Activated CD4-positive, alpha-beta T cell treated with anti-CD3 and anti-CD28 coated beads, Interleukin-2, amount 50 U/mL, for 24 hours (primary cell): ENCODE results near the gene FAM118A.
"Not testable (repeated sequence)": the region's sequence is repeated elsewhere in the genome, so short reads cannot be mapped to it uniquely, and the experiment has no call there.

Source experiments
- DNase-seq, 2 donors: peaks; one replicate each; pipeline ENCODE4 v3.0.0-alpha.2; 2020; ENCODE audit warnings: low read depth in 1 of 2, low spot score in 1 of 2

FAM118A gene

GRCh38 chr22:45373592-45373991 lies 63.9 kb downstream of the FAM118A start:
- DNase-seq = not testable (repeated sequence)

GRCh38 chr22:45376009-45376408 lies 66.3 kb downstream of the FAM118A start:
- no peak for DNase-seq

- no peak for DNase-seq
These were observed 67.0 kb downstream of the FAM118A start for GRCh38 chr22:45376703-45377102.

GRCh38 chr22:45381348-45381747 lies 71.6 kb downstream of the FAM118A start:
- no peak for DNase-seq

- no peak for DNase-seq
These were observed 79.8 kb downstream of the FAM118A start for GRCh38 chr22:45389546-45389945.
